Endothelial cell of umbilical vein (primary cell): Measurements from ENCODE around the gene PKHD1. TPM values are rescaled to one million over a fixed set of nuclear protein-coding genes. Genes with fewer than 3 reads are reported as not detected.

Source experiments
- BruUV-seq: library from RNA; stranded (reverse); fragments of 400-500 nt; replicated peaks from 2 replicates; lab custom pipeline; 2021; lab: Mats Ljungman, UMichigan
- CTCF ChIA-PET: fragments of 300-600, 350-600 bp; sonication (Branson Sonifier 250); formaldehyde crosslinking; loops from one replicate; lab custom pipeline; 2021; ENCODE audit warnings: antibody characterized with exemption, inconsistent platforms; lab: Charles Lee
- POLR2A ChIA-PET: fragments of 300-600, 350-600 bp; sonication (Branson Sonifier 250); formaldehyde crosslinking; loops from one replicate; lab custom pipeline; 2021; ENCODE audit warnings: antibody characterized with exemption, inconsistent platforms; lab: Charles Lee
- DNase-seq: peaks from one replicate; pipeline ENCODE4 v3.0.0-alpha.2; 2011; ENCODE audit warnings: low read depth, low spot score
- FAIRE-seq: peaks from 2 replicates; lab custom pipeline; 2011; peaks lifted over from hg19 to GRCh38; lab: Jason Lieb, UNC
- H2AFZ ChIP-seq: 2 replicates; pipeline ENCODE4 v1.6.0; 2012; ENCODE audit warnings: low read depth, low read length, control low read depth, inconsistent platforms
- H3K27ac ChIP-seq: 2 replicates; pipeline ENCODE4 v1.5.1; 2011; ENCODE audit warnings: low read depth, mild to moderate bottlenecking, control low read depth, low read length, moderate library complexity; ENCODE audit not compliant: insufficient read depth
- H3K27me3 ChIP-seq, 2 experiments: 2 replicates each; pipeline versions ENCODE4 v1.6.0 to v1.6.1; 2011; ENCODE audit warnings: low read length in 2 of 2, mixed read lengths in 1 of 2; ENCODE audit not compliant: control insufficient read depth in 2 of 2, insufficient read depth in 2 of 2
- H3K36me3 ChIP-seq, 2 experiments: 2 replicates in 1 of 2; 3 replicates in 1 of 2; pipeline ENCODE4 v1.5.1; 2011; ENCODE audit warnings: low read length in 2 of 2, mild to moderate bottlenecking in 1 of 2, moderate library complexity in 1 of 2; ENCODE audit not compliant: control insufficient read depth in 2 of 2, insufficient read depth in 2 of 2; ENCODE audit errors: extremely low read depth in 1 of 2
- H3K4me1 ChIP-seq: 3 replicates; pipeline ENCODE4 v1.5.1; 2011; ENCODE audit warnings: mild to moderate bottlenecking, low read length; ENCODE audit not compliant: control insufficient read depth, insufficient read depth; ENCODE audit errors: extremely low read depth
- H3K4me2 ChIP-seq: 2 replicates; pipeline ENCODE4 v1.6.1; 2011; ENCODE audit warnings: low read length, control low read depth, mixed read lengths; ENCODE audit not compliant: insufficient read depth
- H3K4me3 ChIP-seq, 3 experiments: fragments of 200-600 bp in 1 of 3; sonication (generic), shearing (Covaris generic) in 1 of 3; replicated peaks in 1 of 3; 2 replicates each; pipeline ENCODE4 v1.5.1; 2011 to 2016; ENCODE audit warnings: control low read depth in 3 of 3, low read length in 3 of 3, mild to moderate bottlenecking in 2 of 3, inconsistent platforms in 1 of 3, low read depth in 1 of 3, moderate library complexity in 1 of 3; ENCODE audit not compliant: insufficient read depth in 1 of 3
- H3K79me2 ChIP-seq: 2 replicates; pipeline ENCODE4 v1.6.0; 2012; ENCODE audit warnings: low read length, inconsistent platforms; ENCODE audit not compliant: control insufficient read depth, insufficient read depth
- H3K9ac ChIP-seq: replicated peaks from 2 replicates; pipeline ENCODE3; 2011; ENCODE audit warnings: low read length, control low read depth; ENCODE audit not compliant: insufficient read depth; ENCODE audit errors: extremely low read depth
- H3K9me1 ChIP-seq: replicated peaks from 3 replicates; pipeline ENCODE4 v1.6.0; 2011; ENCODE audit warnings: mild to moderate bottlenecking, low read length; ENCODE audit not compliant: control insufficient read depth, insufficient read depth; ENCODE audit errors: extremely low read depth
- H3K9me3 ChIP-seq: replicated peaks from 2 replicates; pipeline ENCODE4 v1.5.1; 2012; ENCODE audit warnings: low read length, inconsistent platforms; ENCODE audit not compliant: control insufficient read depth, insufficient read depth
- H4K20me1 ChIP-seq: replicated peaks from 2 replicates; pipeline ENCODE3; 2011; ENCODE audit warnings: mild to moderate bottlenecking, low read length; ENCODE audit not compliant: control insufficient read depth, insufficient read depth; ENCODE audit errors: extremely low read depth
- CTCF ChIP-seq, 2 donors: IDR thresholded peaks; 1 replicate in 1 of 2; 2 replicates in 1 of 2; pipeline ENCODE4 v1.5.1; 2011; ENCODE audit warnings: low read length in 2 of 2, mild to moderate bottlenecking in 2 of 2, moderate library complexity in 2 of 2, control low read depth in 1 of 2, inconsistent platforms in 1 of 2, low read depth in 1 of 2; ENCODE audit not compliant: insufficient read depth in 1 of 2; ENCODE audit errors: extremely low read depth in 1 of 2
- EZH2 ChIP-seq: IDR thresholded peaks from 2 replicates; pipeline ENCODE4 v1.6.1; 2012; ENCODE audit warnings: borderline replicate concordance, low read depth, mild to moderate bottlenecking, moderate library complexity, low read length, inconsistent platforms; ENCODE audit not compliant: severe bottlenecking
- FOS ChIP-seq: IDR thresholded peaks from 2 replicates; pipeline ENCODE4 v1.6.1; 2011; ENCODE audit warnings: mild to moderate bottlenecking, low read length, moderate library complexity, borderline replicate concordance; ENCODE audit not compliant: insufficient read depth
- GATA2 ChIP-seq: IDR thresholded peaks from 2 replicates; pipeline ENCODE4 v1.7.0; 2011; ENCODE audit warnings: low read depth, mild to moderate bottlenecking, moderate library complexity, mixed read lengths, low read length; ENCODE audit not compliant: insufficient read length, insufficient read depth
- JUN ChIP-seq: IDR thresholded peaks from 2 replicates; pipeline ENCODE4 v1.6.1; 2011; ENCODE audit warnings: borderline replicate concordance, low read depth; ENCODE audit not compliant: insufficient read length, insufficient read depth
- MYC ChIP-seq: IDR thresholded peaks from one replicate; pipeline ENCODE4 v1.6.1; 2011; ENCODE audit warnings: mild to moderate bottlenecking, low read depth, low read length
- POLR2A ChIP-seq: IDR thresholded peaks from 2 replicates; pipeline ENCODE4 v1.6.1; 2012; ENCODE audit warnings: low read depth, mild to moderate bottlenecking, control low read depth, low read length
- POLR2AphosphoS5 ChIP-seq: IDR thresholded peaks from 2 replicates; pipeline ENCODE4 v1.6.1; 2012; ENCODE audit warnings: low read depth, mild to moderate bottlenecking, control low read depth, low read length, moderate library complexity; ENCODE audit not compliant: insufficient read depth
- dilution Hi-C: fragments of 300-500 bp; cut with MboI; formaldehyde crosslinking; loops from one replicate; pipeline ENCODE4 v1.15.0; 2019; ENCODE audit warnings: low sequenced_read_pairs; ENCODE audit not compliant: extremely low pct_ligation_motif_present
- intact Hi-C: fragments of 100-400 bp; cut with micrococcal nuclease; formaldehyde crosslinking; loops from one replicate; pipeline ENCODE4 v1.10.0; 2022
- polyA plus RNA-seq, 4 experiments: library from polyadenylated mRNA; depleted of rRNA in 3 of 4; stranded (reverse) in 3 of 4; unstranded in 1 of 4; fragments of >200 nt; gene quantifications; 2 replicates each; pipeline versions ENCODE4 v1.2.1 to v1.2.3, GENCODE V29; 2011 to 2012; ENCODE audit warnings: missing spikeins in 1 of 4
- total RNA-seq: library from RNA; stranded (reverse); gene quantifications from 2 replicates; pipeline ENCODE4 v1.2.3, GENCODE V29; 2021
- TF ChIP-seq, protein P1 (sequence below): IDR thresholded peaks from 2 replicates; pipeline ENCODE4 v1.6.1; 2011; ENCODE audit not compliant: insufficient read depth, insufficient read length

Gene PKHD1
- total and polyA plus RNA-seq, 2 donors (not counting 3 experiments of a cell fraction or from before 2014, with no cell fraction given): not detected

- Histone ChIP-seq H3K27ac (no peak overlapping the region), H3K4me2 (no peak overlapping the region), H3K4me1 (no peaks in the 10 kb centered on the region), H3K9me1 (no peaks in the 10 kb centered on the region), H3K27me3 (no peaks in the 10 kb centered on the region), H3K4me3 (no peak overlapping the region), H3K79me2 (no peaks in the 10 kb centered on the region), H3K9ac (no peak overlapping the region), H3K9me3 (no peaks in the 10 kb centered on the region), H4K20me1 (no peaks in the 10 kb centered on the region), H3K36me3 (no peaks in the 10 kb centered on the region), H2AFZ (no peak overlapping the region)
- intact Hi-C loops: no loop called here
- dilution Hi-C loops: no loop called here
- POLR2A ChIA-PET: no interaction called here
- no peak for DNase-seq
- TF ChIP-seq FOS (no peak), POLR2A (no peak), JUN (no peak), GATA2 (no peak), CTCF (IDR thresholded peaks at IDR 0.05; ENCODE audit: extremely low read depth in 1 of 2, insufficient read depth in 1 of 2, low read depth in 1 of 2, low read length in 2 of 2) (no peak), POLR2AphosphoS5 (no peak), EZH2 (no peak), MYC (no peak)
- TF ChIP-seq, protein P1, sequence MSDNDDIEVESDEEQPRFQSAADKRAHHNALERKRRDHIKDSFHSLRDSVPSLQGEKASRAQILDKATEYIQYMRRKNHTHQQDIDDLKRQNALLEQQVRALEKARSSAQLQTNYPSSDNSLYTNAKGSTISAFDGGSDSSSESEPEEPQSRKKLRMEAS: no peak
- no TSS peak for BruUV-seq
- CTCF ChIA-PET: no interaction called here
- no peak for FAIRE-seq
These were observed 150.7 kb downstream of the PKHD1 start for GRCh38 chr6:51936531-51937290.
